H1 (cell line): ENCODE results near the gene CAMTA1. TPM values are rescaled to one million over a fixed set of nuclear protein-coding genes. Genes with fewer than 3 reads are reported as not detected.
"Not testable (repeated sequence)": the region's sequence is repeated elsewhere in the genome, so short reads cannot be mapped to it uniquely, and the experiment has no call there.

Experiments used
- CTCF ChIA-PET: fragments of 300-600 bp; sonication (Branson Sonifier 250); formaldehyde crosslinking; loops from one replicate; lab custom pipeline; 2021; ENCODE audit not compliant: partially characterized antibody; lab: Charles Lee
- POLR2A ChIA-PET: fragments of 300-600 bp; sonication (Branson Sonifier 250); formaldehyde crosslinking; loops from one replicate; lab custom pipeline; 2021; ENCODE audit warnings: inconsistent platforms; ENCODE audit not compliant: partially characterized antibody; lab: Charles Lee
- DNase-seq, 2 experiments: peaks; one replicate each; pipeline versions ENCODE4 v3.0.0 to v3.0.0-alpha.2; 2010 to 2022; ENCODE audit warnings: low spot score in 2 of 2, low read depth in 1 of 2, mixed read lengths in 1 of 2
- FAIRE-seq: peaks from 2 replicates; lab custom pipeline; 2011; peaks lifted over from hg19 to GRCh38; lab: Jason Lieb, UNC
- H2AFZ ChIP-seq: 2 replicates; pipeline ENCODE4 v1.8.1; 2012; ENCODE audit warnings: low read length, inconsistent platforms
- H2AK5ac ChIP-seq: 2 replicates; pipeline ENCODE4 v1.6.1; 2013; ENCODE audit warnings: low read depth, low read length
- H2BK120ac ChIP-seq: replicated peaks from 2 replicates; pipeline ENCODE3; 2013; ENCODE audit warnings: low read depth, low read length, inconsistent platforms
- H2BK12ac ChIP-seq: 2 replicates; pipeline ENCODE4 v1.6.1; 2013; ENCODE audit warnings: low read depth, low read length
- H2BK15ac ChIP-seq: 2 replicates; pipeline ENCODE4 v1.6.1; 2013; ENCODE audit warnings: low read length
- H2BK20ac ChIP-seq: 2 replicates; pipeline ENCODE4 v1.6.1; 2013; ENCODE audit warnings: low read length
- H2BK5ac ChIP-seq: 2 replicates; pipeline ENCODE4 v1.6.1; 2013; ENCODE audit warnings: low read depth, low read length
- H3K14ac ChIP-seq: 2 replicates; pipeline ENCODE4 v1.6.1; 2013; ENCODE audit warnings: inconsistent platforms; ENCODE audit not compliant: insufficient read length
- H3K18ac ChIP-seq: 2 replicates; pipeline ENCODE4 v1.6.1; 2013; ENCODE audit warnings: low read length; ENCODE audit errors: extremely low read depth
- H3K23ac ChIP-seq: 2 replicates; pipeline ENCODE4 v1.6.1; 2013; ENCODE audit warnings: inconsistent platforms; ENCODE audit not compliant: insufficient read length
- H3K23me2 ChIP-seq: 2 replicates; pipeline ENCODE4 v1.6.1; 2013; ENCODE audit warnings: low read depth, low read length
- H3K27ac ChIP-seq: 2 replicates; pipeline ENCODE4 v1.6.1; 2011; ENCODE audit warnings: low read depth, low read length, inconsistent platforms
- H3K27me3 ChIP-seq, 4 experiments: replicated peaks in 1 of 4; 1 replicate in 1 of 4; 2 replicates in 3 of 4; pipeline versions ENCODE4 v1.6.1 to v1.8.1; 2011 to 2013; ENCODE audit warnings: low read length in 3 of 4, mild to moderate bottlenecking in 3 of 4, inconsistent platforms in 2 of 4, mixed read lengths in 2 of 4, moderate library complexity in 1 of 4; ENCODE audit not compliant: control insufficient read depth in 3 of 4, insufficient read depth in 3 of 4; ENCODE audit errors: extremely low read depth in 1 of 4
- H3K36me3 ChIP-seq, 4 experiments: 2 replicates each; pipeline versions ENCODE4 v1.6.1 to v1.8.1; 2011 to 2013; ENCODE audit warnings: mild to moderate bottlenecking in 4 of 4, low read length in 3 of 4, moderate library complexity in 2 of 4, control low read depth in 1 of 4, inconsistent platforms in 1 of 4; ENCODE audit not compliant: insufficient read depth in 4 of 4, control insufficient read depth in 2 of 4
- H3K4ac ChIP-seq: replicated peaks from 2 replicates; pipeline ENCODE3; 2013; ENCODE audit warnings: low read length, low read depth, mixed read lengths, inconsistent platforms; ENCODE audit not compliant: insufficient read length
- H3K4me1 ChIP-seq, 4 experiments: replicated peaks in 1 of 4; 1 replicate in 1 of 4; 2 replicates in 3 of 4; pipeline versions ENCODE4 v1.6.1 to v1.8.1; 2011 to 2013; ENCODE audit warnings: low read length in 3 of 4, inconsistent platforms in 2 of 4, mixed read lengths in 1 of 4; ENCODE audit not compliant: insufficient read depth in 4 of 4, control insufficient read depth in 3 of 4
- H3K4me2 ChIP-seq, 2 experiments: 2 replicates each; pipeline versions ENCODE4 v1.6.1 to v1.8.1; 2011 to 2013; ENCODE audit warnings: low read depth in 2 of 2, low read length in 2 of 2, control low read depth in 1 of 2, inconsistent platforms in 1 of 2, mild to moderate bottlenecking in 1 of 2; ENCODE audit not compliant: insufficient read depth in 1 of 2
- H3K4me3 ChIP-seq, 4 experiments: fragments of 200-600, 300-600 bp in 1 of 4; sonication (generic), shearing (Covaris generic), sonication (Bioruptor Twin) in 1 of 4; 2 replicates each; pipeline versions ENCODE4 v1.5.1 to v1.8.1; 2011 to 2016; ENCODE audit warnings: low read length in 4 of 4, low read depth in 3 of 4, control low read depth in 2 of 4, inconsistent platforms in 2 of 4, mild to moderate bottlenecking in 2 of 4, mixed read lengths in 1 of 4, moderate library complexity in 1 of 4; ENCODE audit not compliant: insufficient read depth in 2 of 4; ENCODE audit errors: extremely low read depth in 1 of 4
- H3K56ac ChIP-seq: replicated peaks from 2 replicates; pipeline ENCODE3; 2013; ENCODE audit warnings: low read depth, mild to moderate bottlenecking, mixed read lengths, low read length, inconsistent platforms; ENCODE audit not compliant: insufficient read length
- H3K79me1 ChIP-seq: 2 replicates; pipeline ENCODE4 v1.6.1; 2013; ENCODE audit warnings: low read depth, low read length, control low read depth
- H3K79me2 ChIP-seq, 2 experiments: 2 replicates each; pipeline versions ENCODE4 v1.6.1 to v1.8.1; 2012 to 2013; ENCODE audit warnings: low read length in 2 of 2, mild to moderate bottlenecking in 2 of 2, inconsistent platforms in 1 of 2; ENCODE audit not compliant: insufficient read depth in 2 of 2, control insufficient read depth in 1 of 2
- H3K9ac ChIP-seq, 4 experiments: replicated peaks in 1 of 4; 1 replicate in 1 of 4; 2 replicates in 3 of 4; pipeline versions ENCODE4 v1.6.1 to v1.8.1; 2011 to 2013; ENCODE audit warnings: low read depth in 3 of 4, low read length in 3 of 4, control low read depth in 2 of 4, mild to moderate bottlenecking in 2 of 4, moderate library complexity in 2 of 4, inconsistent platforms in 1 of 4; ENCODE audit errors: extremely low read depth in 1 of 4
- H3K9me3 ChIP-seq, 2 experiments: 2 replicates each; pipeline versions ENCODE4 v1.6.1 to v1.8.1; 2012 to 2013; ENCODE audit warnings: mild to moderate bottlenecking in 2 of 2, moderate library complexity in 2 of 2, control low read depth in 1 of 2, inconsistent platforms in 1 of 2, low read depth in 1 of 2, low read length in 1 of 2, mixed read lengths in 1 of 2; ENCODE audit not compliant: insufficient read depth in 2 of 2
- H4K20me1 ChIP-seq, 2 experiments: replicated peaks in 1 of 2; 2 replicates each; pipeline versions ENCODE3 to v1.8.1; 2011 to 2013; ENCODE audit warnings: inconsistent platforms in 2 of 2, low read length in 2 of 2, mild to moderate bottlenecking in 1 of 2; ENCODE audit not compliant: insufficient read depth in 2 of 2, control insufficient read depth in 1 of 2
- H4K5ac ChIP-seq: 2 replicates; pipeline ENCODE4 v1.6.1; 2013; ENCODE audit warnings: low read length, low read depth, mixed read lengths, inconsistent platforms; ENCODE audit not compliant: insufficient read length
- H4K8ac ChIP-seq: 2 replicates; pipeline ENCODE4 v1.8.0; 2013; ENCODE audit warnings: mild to moderate bottlenecking, moderate library complexity, low read length, inconsistent platforms; ENCODE audit not compliant: insufficient read depth; ENCODE audit errors: extremely low read depth
- H4K91ac ChIP-seq: replicated peaks from 2 replicates; pipeline ENCODE3; 2013; ENCODE audit warnings: low read length, mixed read lengths, inconsistent platforms; ENCODE audit not compliant: insufficient read length
- WGBS, 2 experiments: shearing (Covaris generic) in 1 of 2; methylation state at CpG; one replicate each; pipeline versions ENCODE4 v1.1.6 to v1.1.7; 2013 to 2015; ENCODE audit warnings: low lambda C conversion rate in 2 of 2, mixed read lengths in 2 of 2, inconsistent platforms in 1 of 2, low coverage in 1 of 2, missing lambda C conversion rate in 1 of 2; ENCODE audit not compliant: insufficient replicate concordance in 2 of 2, insufficient coverage in 1 of 2, insufficient read length in 1 of 2; ENCODE audit errors: extremely low coverage in 1 of 2, missing lambda C conversion rate in 1 of 2; 5-methylcytosine and 5-hydroxymethylcytosine counted together
- polyA plus RNA-seq, 7 experiments: library from polyadenylated mRNA; depleted of rRNA in 3 of 7; stranded (reverse) in 5 of 7; unstranded in 2 of 7; fragments of >200 nt in 5 of 7; fragments of 200-250 nt in 2 of 7; gene quantifications; 1 replicate in 5 of 7; 2 replicates in 1 of 7; 4 replicates in 1 of 7; pipeline versions ENCODE4 v1.2.1 to v1.2.3, GENCODE V29; 2011 to 2013; ENCODE audit warnings: missing spikeins in 2 of 7, mixed read lengths in 2 of 7
- total RNA-seq: library from RNA; stranded (reverse); fragmentation: NEBNext Ultra II Directional; extraction: Animal tissue kit (Norgen Biotek cat#: 25700); gene quantifications from 2 replicates; pipeline ENCODE4 v1.2.1, GENCODE V29; 2021

The CAMTA1 gene
- total and polyA plus RNA-seq, 2 of the 8 experiments (the other 6 are each of a cell fraction or from before 2014, with no cell fraction given), result 65.0 to 119 TPM

DNA sequence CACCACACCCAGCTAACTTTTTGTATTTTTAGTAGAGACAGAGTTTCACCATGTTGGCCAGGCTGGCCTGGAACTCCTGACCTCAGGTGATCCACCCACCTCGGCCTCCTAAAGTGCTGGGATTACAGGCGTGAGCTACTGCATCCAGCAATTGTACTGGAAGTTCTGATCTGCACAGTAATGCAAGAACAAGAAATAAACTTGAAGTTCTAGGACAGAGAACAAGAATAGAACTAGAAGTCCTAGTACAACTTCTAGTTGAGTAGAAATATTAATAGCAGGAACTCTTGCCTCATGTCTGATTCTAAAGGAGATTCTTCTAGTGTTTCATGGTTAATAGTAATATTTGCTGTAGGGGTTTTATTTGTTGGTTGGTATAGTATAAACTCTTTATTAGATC, 383.3 kb downstream of the CAMTA1 start:
- H4K8ac ChIP-seq, DNase-seq, H3K56ac ChIP-seq, H3K14ac ChIP-seq, H4K20me1 ChIP-seq, H3K18ac ChIP-seq, H3K9me3 ChIP-seq, H4K91ac ChIP-seq, H2BK120ac ChIP-seq, H3K27ac ChIP-seq, H4K5ac ChIP-seq, H3K9ac ChIP-seq, H2BK5ac ChIP-seq, H3K4me3 ChIP-seq, H2BK20ac ChIP-seq, H2AFZ ChIP-seq, H3K27me3 ChIP-seq, H3K36me3 ChIP-seq, H3K23me2 ChIP-seq, H2AK5ac ChIP-seq, H3K79me2 ChIP-seq, H2BK12ac ChIP-seq, POLR2A ChIA-PET, H3K79me1 ChIP-seq, H3K4me1 ChIP-seq, FAIRE-seq, H3K23ac ChIP-seq, H2BK15ac ChIP-seq, H3K4me2 ChIP-seq, H3K4ac ChIP-seq: not testable (repeated sequence)
- CTCF ChIA-PET, result interaction anchor here (1.0 kb wide), 1 partner anchor 19 kb away, joined by 3 read pairs; no protein-coding TSS in a partner anchor
- WGBS, 2 experiments, result 88% methylated on average over 2 of the region's 2 CpGs; no CpG with 5 or more reads in 1 of the 2 experiments
